Smooth muscle cell (in vitro differentiated cells): ENCODE data around the gene CCDC40. TPM values are rescaled to one million over a fixed set of nuclear protein-coding genes. Genes with fewer than 3 reads are reported as not detected.
"Not testable (repeated sequence)": the region's sequence is repeated elsewhere in the genome, so short reads cannot be mapped to it uniquely, and the experiment has no call there.

ENCODE experiments used
- DNase-seq: peaks from one replicate; lab custom pipeline; 2025; ENCODE audit not compliant: unreplicated experiment; lab: John Stamatoyannopoulos, UW
- H2AFZ ChIP-seq: fragments of 200-600 bp; sonication (generic); 2 replicates; pipeline ENCODE4 v1.6.0; 2016; ENCODE audit warnings: antibody characterized with exemption, low read depth, mild to moderate bottlenecking
- H3F3A ChIP-seq: fragments of 200-600 bp; sonication (generic); 2 replicates; pipeline ENCODE4 v1.6.0; 2017; ENCODE audit warnings: antibody characterized with exemption, low read depth
- H3K27ac ChIP-seq: fragments of 200-600 bp; sonication (generic); 2 replicates; pipeline ENCODE4 v1.5.1; 2016; ENCODE audit warnings: low read depth, mild to moderate bottlenecking
- H3K27me3 ChIP-seq: fragments of 200-600 bp; sonication (generic); 2 replicates; pipeline ENCODE4 v1.6.1; 2016; ENCODE audit warnings: low read depth, mild to moderate bottlenecking
- H3K36me3 ChIP-seq: fragments of 200-600 bp; sonication (generic); 2 replicates; pipeline ENCODE4 v1.5.1; 2016; ENCODE audit warnings: low read depth
- H3K4me1 ChIP-seq: fragments of 200-600 bp; sonication (generic); 2 replicates; pipeline ENCODE4 v1.5.1; 2016; ENCODE audit warnings: low read depth
- H3K4me2 ChIP-seq: fragments of 200-600 bp; sonication (generic); 2 replicates; pipeline ENCODE4 v1.6.0; 2016; ENCODE audit warnings: mild to moderate bottlenecking
- H3K4me3 ChIP-seq: fragments of 200-600 bp; sonication (generic); 2 replicates; pipeline ENCODE4 v1.5.1; 2016; ENCODE audit warnings: mild to moderate bottlenecking
- H3K79me2 ChIP-seq: fragments of 200-600 bp; sonication (generic); 2 replicates; pipeline ENCODE4 v1.6.0; 2016; ENCODE audit warnings: low read depth, mild to moderate bottlenecking
- H3K9ac ChIP-seq: fragments of 200-600 bp; sonication (generic); 2 replicates; pipeline ENCODE4 v1.6.0; 2016; ENCODE audit warnings: low read depth
- H3K9me3 ChIP-seq: fragments of 200-600 bp; sonication (generic); replicated peaks from 2 replicates; pipeline ENCODE4 v1.5.1; 2016; ENCODE audit warnings: low read depth
- H4K20me1 ChIP-seq: fragments of 200-600 bp; sonication (generic); 2 replicates; pipeline ENCODE4 v1.6.0; 2016; ENCODE audit warnings: low read depth
- WGBS: methylation state at CpG from one replicate; pipeline ENCODE4 v1.1.7; 2016; ENCODE audit warnings: low lambda C conversion rate; 5-methylcytosine and 5-hydroxymethylcytosine counted together
- polyA plus RNA-seq: library from polyadenylated mRNA; unstranded; fragments of >200 nt; fragmentation: Nextera tagmentation; extraction: Ambion mirVana; gene quantifications from 2 replicates; pipeline ENCODE4 v1.2.1, GENCODE V29; 2016
- total RNA-seq: library from RNA; depleted of rRNA; stranded (reverse); fragments of >200 nt; gene quantifications from 2 replicates; pipeline ENCODE4 v1.2.3, GENCODE V29; 2014
- TF ChIP-seq, protein P1 (sequence below): fragments of 200-600 bp; sonication (generic); IDR thresholded peaks from 2 replicates; pipeline ENCODE4 v1.5.1; 2017; ENCODE audit warnings: borderline replicate concordance, mild to moderate bottlenecking, antibody characterized with exemption; ENCODE audit not compliant: insufficient read depth, poor library complexity, severe bottlenecking

Gene CCDC40
- total and polyA plus RNA-seq, 2 experiments from 2014 or later = 0.81 to 5.9 TPM

DNA sequence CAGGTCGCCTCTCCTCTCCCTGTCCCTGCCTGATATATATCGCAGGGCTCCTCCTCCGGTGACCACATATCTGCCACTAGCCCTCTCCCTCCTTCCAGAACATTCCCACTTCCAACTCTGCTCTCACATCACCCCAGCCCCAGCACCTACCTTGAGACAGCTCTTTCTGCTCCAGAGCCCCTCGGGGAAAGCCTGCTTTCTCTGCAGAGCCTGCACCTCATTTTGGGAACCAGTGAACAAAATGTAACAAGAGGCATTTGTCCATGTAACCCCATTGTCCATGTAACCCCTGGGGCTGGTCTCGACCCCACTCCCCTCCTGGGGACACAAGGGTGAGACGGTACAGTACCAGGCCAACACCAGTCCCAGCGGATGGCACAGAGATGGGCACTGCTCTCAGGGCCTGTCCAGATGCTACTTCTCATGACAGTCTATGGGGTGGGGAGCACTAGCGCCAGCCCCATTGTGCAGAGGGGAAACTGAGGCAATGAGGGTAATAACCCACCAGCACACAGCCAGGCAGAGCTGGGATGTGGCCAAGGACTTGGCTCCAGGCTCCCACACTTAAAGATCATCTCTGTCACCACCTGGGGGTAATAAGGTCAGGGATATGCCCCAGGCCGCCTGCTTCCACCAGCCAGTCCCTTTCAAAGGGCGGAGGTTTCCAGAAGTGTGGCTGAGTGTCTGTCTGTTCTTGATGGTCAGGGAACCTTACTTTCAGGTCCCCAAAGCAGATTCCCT, 43.6 kb upstream of the CCDC40 start:
- peaks cover 8% of the 10 kb centered on the region for H3F3A ChIP-seq
- H3K4me2 ChIP-seq = peak overlapping the region; percentile 85
- peaks cover 22% of the 10 kb centered on the region for H3K4me1 ChIP-seq
- H4K20me1 ChIP-seq = peaks cover 35% of the 10 kb centered on the region
- DNase-seq = no peak
- H3K79me2 ChIP-seq = peaks cover 4% of the 10 kb centered on the region
- no peaks in the 10 kb centered on the region for H3K9me3 ChIP-seq
- H3K27ac ChIP-seq = peak overlapping the region; percentile 87
- no peaks in the 10 kb centered on the region for H3K27me3 ChIP-seq
- H3K9ac ChIP-seq = peak overlapping the region; percentile 58
- no peaks in the 10 kb centered on the region for H3K36me3 ChIP-seq
- peak overlapping the region; percentile 41 for H3K4me3 ChIP-seq
- TF ChIP-seq, protein P1, sequence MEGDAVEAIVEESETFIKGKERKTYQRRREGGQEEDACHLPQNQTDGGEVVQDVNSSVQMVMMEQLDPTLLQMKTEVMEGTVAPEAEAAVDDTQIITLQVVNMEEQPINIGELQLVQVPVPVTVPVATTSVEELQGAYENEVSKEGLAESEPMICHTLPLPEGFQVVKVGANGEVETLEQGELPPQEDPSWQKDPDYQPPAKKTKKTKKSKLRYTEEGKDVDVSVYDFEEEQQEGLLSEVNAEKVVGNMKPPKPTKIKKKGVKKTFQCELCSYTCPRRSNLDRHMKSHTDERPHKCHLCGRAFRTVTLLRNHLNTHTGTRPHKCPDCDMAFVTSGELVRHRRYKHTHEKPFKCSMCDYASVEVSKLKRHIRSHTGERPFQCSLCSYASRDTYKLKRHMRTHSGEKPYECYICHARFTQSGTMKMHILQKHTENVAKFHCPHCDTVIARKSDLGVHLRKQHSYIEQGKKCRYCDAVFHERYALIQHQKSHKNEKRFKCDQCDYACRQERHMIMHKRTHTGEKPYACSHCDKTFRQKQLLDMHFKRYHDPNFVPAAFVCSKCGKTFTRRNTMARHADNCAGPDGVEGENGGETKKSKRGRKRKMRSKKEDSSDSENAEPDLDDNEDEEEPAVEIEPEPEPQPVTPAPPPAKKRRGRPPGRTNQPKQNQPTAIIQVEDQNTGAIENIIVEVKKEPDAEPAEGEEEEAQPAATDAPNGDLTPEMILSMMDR = no peak
- WGBS = 82% methylated on average over 10 of the region's 10 CpGs
- no peak overlapping the region for H2AFZ ChIP-seq

DNA sequence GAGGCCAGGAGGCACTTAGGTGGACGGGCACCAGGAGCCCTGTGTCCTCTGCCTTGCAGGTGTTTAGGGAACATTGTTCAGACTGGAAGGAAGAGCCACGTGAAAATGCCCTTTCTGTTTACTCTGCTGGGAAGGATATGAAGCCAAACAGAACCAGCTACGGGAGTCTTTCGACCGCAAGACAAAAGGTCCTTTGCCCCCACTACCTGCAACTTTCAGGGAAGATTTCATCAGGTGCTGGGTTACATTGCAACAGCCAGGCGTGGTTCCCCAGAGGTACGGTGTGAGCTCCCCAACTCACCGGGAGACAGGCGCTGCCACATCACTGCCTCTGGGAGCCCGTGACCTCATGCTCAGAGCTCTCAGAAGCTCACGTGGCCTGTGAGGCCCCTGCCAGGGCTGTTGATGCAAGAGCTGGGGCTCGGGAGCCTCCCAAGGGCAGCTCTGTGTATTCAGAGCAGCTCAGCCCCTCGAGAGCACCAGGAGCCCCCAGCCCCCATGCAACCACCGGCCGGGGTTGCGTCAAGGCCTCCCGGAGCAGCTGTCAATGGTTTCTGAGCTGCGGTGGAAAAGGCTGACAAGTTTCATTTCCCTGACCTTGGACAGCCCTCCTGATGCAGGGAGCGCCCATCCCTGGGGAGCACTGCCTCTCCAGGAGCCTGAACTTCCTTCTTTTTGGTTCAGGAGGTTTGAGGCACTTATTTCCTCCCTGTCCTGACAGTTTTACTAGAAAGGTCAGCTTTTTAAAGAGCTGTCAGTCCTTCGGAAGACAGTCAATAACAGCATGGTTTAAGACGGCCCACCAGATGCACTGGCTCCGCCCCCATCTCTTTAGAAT, 42.8 kb upstream of the CCDC40 start:
- Histone ChIP-seq H3K36me3 (no peaks in the 10 kb centered on the region), H2AFZ (no peak overlapping the region), H4K20me1 (peaks cover 27% of the 10 kb centered on the region), H3F3A (peaks cover 7% of the 10 kb centered on the region), H3K27me3 (no peaks in the 10 kb centered on the region), H3K4me2 (peak overlapping the region; percentile 85), H3K79me2 (peaks cover 4% of the 10 kb centered on the region), H3K9me3 (no peaks in the 10 kb centered on the region), H3K4me1 (peaks cover 15% of the 10 kb centered on the region), H3K27ac (peak overlapping the region; percentile 87), H3K4me3 (peak overlapping the region; percentile 8), H3K9ac (peak overlapping the region; percentile 67)
- WGBS = 27% methylated on average over 22 of the region's 22 CpGs
- TF ChIP-seq, protein P1 = no peak
- peak; percentile 67 for DNase-seq

DNA sequence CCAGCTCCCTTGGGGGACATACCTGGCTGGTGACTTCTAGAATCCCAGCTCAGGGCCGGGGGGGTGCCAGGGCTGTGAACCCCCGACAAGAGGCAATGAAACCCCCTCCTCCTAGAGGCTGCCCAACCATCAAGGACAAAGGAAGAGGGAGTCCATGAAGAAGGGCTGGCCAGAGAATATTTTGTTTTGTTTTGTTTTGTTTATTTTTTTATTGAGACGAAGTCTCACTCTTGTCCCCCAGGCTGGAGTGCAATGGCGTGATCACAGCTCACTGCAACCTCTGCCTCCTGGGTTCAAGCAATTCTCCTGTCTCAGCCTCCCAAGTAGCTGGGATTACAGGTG, 42.2 kb upstream of the CCDC40 start:
- Histone ChIP-seq H4K20me1 (peaks cover 21% of the 10 kb centered on the region), H3K4me1 (peaks cover 11% of the 10 kb centered on the region), H3K4me2 (peak overlapping the region; percentile 85), H3K27ac (peak overlapping the region; percentile 87), H3K9ac (peak overlapping the region; percentile 67), H3K4me3 (peak overlapping the region; percentile 8)
- not testable (repeated sequence) for H3K9me3 ChIP-seq, H3K27me3 ChIP-seq, H3F3A ChIP-seq, H3K79me2 ChIP-seq, H3K36me3 ChIP-seq, H2AFZ ChIP-seq, DNase-seq
- 78% methylated on average over 4 of the region's 4 CpGs for WGBS

DNA sequence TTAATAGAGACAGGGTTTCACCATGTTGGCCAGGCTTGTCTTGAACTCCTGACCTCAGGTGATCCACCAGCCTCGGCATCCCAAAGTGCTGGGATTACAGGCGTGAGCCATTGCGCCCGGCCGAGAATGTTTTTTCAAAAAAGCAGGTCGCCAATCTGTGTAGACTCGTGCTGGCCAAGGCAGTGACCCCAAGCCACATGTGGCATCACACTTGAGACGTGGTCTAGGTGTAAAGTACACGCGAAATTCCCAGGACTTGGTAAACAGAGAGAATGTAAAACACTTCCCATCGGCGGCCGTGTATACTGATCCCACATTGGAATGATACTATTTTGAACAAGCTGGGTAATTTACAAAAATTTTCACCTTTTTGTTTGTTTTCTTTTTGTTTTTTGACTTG, 41.8 kb upstream of the CCDC40 start:
- Histone ChIP-seq H3K27me3 (no peaks in the 10 kb centered on the region), H3K79me2 (no peaks in the 10 kb centered on the region), H3F3A (peaks cover 3% of the 10 kb centered on the region), H4K20me1 (peaks cover 19% of the 10 kb centered on the region), H3K9ac (no peak overlapping the region), H3K9me3 (no peaks in the 10 kb centered on the region), H3K4me1 (peaks cover 11% of the 10 kb centered on the region), H3K4me3 (no peak overlapping the region), H3K27ac (peak overlapping the region; percentile 87), H3K36me3 (no peaks in the 10 kb centered on the region), H3K4me2 (no peak overlapping the region), H2AFZ (no peak overlapping the region)
- WGBS = 94% methylated on average over 13 of the region's 13 CpGs
- no peak for DNase-seq
- TF ChIP-seq, protein P1 = no peak
